Measurements from ENCODE around the gene ARHGEF33. TPM values are rescaled to one million over a fixed set of nuclear protein-coding genes. Genes with fewer than 3 reads are reported as not detected.

Gene ARHGEF33
- total RNA-seq, 1 donor from 2014 or later, result 2.5 TPM

- H3K79me2 ChIP-seq (ENCODE audit: low read depth), result no peaks in the 10 kb centered on the region
- no peaks in the 10 kb centered on the region for H3K27me3 ChIP-seq
- no peaks in the 10 kb centered on the region for H4K20me1 ChIP-seq (ENCODE audit: low read depth)
- peaks cover 2% of the 10 kb centered on the region for H3K27me3 Mint-ChIP-seq (ENCODE audit: insufficient read depth, low read depth)
- TF ChIP-seq EZH2 (IDR thresholded peaks at IDR 0.05) (no peak), EZH2phosphoT487 (IDR thresholded peaks at IDR 0.05) (no peak)
- TF ChIP-seq, protein P1, sequence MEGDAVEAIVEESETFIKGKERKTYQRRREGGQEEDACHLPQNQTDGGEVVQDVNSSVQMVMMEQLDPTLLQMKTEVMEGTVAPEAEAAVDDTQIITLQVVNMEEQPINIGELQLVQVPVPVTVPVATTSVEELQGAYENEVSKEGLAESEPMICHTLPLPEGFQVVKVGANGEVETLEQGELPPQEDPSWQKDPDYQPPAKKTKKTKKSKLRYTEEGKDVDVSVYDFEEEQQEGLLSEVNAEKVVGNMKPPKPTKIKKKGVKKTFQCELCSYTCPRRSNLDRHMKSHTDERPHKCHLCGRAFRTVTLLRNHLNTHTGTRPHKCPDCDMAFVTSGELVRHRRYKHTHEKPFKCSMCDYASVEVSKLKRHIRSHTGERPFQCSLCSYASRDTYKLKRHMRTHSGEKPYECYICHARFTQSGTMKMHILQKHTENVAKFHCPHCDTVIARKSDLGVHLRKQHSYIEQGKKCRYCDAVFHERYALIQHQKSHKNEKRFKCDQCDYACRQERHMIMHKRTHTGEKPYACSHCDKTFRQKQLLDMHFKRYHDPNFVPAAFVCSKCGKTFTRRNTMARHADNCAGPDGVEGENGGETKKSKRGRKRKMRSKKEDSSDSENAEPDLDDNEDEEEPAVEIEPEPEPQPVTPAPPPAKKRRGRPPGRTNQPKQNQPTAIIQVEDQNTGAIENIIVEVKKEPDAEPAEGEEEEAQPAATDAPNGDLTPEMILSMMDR (IDR thresholded peaks at IDR 0.05), result no peak
- no peaks in the 10 kb centered on the region for H3K9me3 Mint-ChIP-seq
- no peak overlapping the region for H3K27ac ChIP-seq
- no peak overlapping the region for H3K4me3 Mint-ChIP-seq
- no peaks in the 10 kb centered on the region for H3F3A ChIP-seq (ENCODE audit: low read depth)
- DNase-seq (ENCODE audit: low spot score), result no peak
- H3K36me3 Mint-ChIP-seq, result no peaks in the 10 kb centered on the region
- no peaks in the 10 kb centered on the region for H3K9me3 ChIP-seq (ENCODE audit: low read depth)
- H3K4me3 ChIP-seq, result no peak overlapping the region
- no peak overlapping the region for H3K4me2 ChIP-seq
- H3K27ac Mint-ChIP-seq, result no peak overlapping the region
- no peaks in the 10 kb centered on the region for H3K36me3 ChIP-seq
- no peak overlapping the region for H2AFZ ChIP-seq (replicated peaks)
- no peaks in the 10 kb centered on the region for H3K4me1 ChIP-seq
- H3K4me1 Mint-ChIP-seq, result no peaks in the 10 kb centered on the region
- H3K9ac ChIP-seq, result no peak overlapping the region
Measured at GRCh38 chr2:38889045-38889444, 630 bp upstream of the ARHGEF33 start.

DNA sequence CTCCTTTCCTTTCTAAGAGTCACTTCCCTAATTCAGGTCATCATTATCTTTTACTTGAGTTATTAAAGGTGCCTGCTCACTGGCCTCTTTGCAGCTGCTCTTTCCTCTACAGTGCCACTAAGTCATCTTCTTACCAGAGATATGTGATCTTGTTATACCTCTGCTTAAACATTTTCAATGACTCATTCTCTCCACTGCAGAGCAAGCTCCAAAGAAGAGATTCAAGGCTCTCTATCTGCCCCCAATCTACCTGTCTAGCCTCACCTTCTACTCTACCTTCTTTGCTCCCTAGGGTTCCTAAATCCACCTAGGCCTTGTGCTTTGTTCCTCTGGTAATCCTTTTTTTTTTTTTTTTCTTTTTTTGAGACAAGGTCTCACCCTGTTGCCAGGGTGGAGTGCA is 3.1 kb downstream of the ARHGEF33 start:
- no peak overlapping the region for H3K4me3 ChIP-seq
- H4K20me1 ChIP-seq (ENCODE audit: low read depth), result no peaks in the 10 kb centered on the region
- no peaks in the 10 kb centered on the region for H3K4me1 ChIP-seq
- no peaks in the 10 kb centered on the region for H3K79me2 ChIP-seq (ENCODE audit: low read depth)
- DNase-seq (ENCODE audit: low spot score), result no peak
- no peaks in the 10 kb centered on the region for H3F3A ChIP-seq (ENCODE audit: low read depth)
- no peak overlapping the region for H3K27ac ChIP-seq
- H3K36me3 ChIP-seq, result no peaks in the 10 kb centered on the region
- Mint-ChIP-seq H3K27ac (no peak overlapping the region), H3K9me3 (no peaks in the 10 kb centered on the region), H3K4me3 (no peak overlapping the region), H3K27me3 (ENCODE audit: insufficient read depth, low read depth) (peaks cover 2% of the 10 kb centered on the region), H3K4me1 (no peaks in the 10 kb centered on the region), H3K36me3 (no peaks in the 10 kb centered on the region)
- H2AFZ ChIP-seq (replicated peaks), result no peak overlapping the region
- TF ChIP-seq, protein P1 (IDR thresholded peaks at IDR 0.05), result no peak
- TF ChIP-seq EZH2phosphoT487 (IDR thresholded peaks at IDR 0.05) (no peak), EZH2 (IDR thresholded peaks at IDR 0.05) (no peak)
- H3K9me3 ChIP-seq (ENCODE audit: low read depth), result no peaks in the 10 kb centered on the region
- no peaks in the 10 kb centered on the region for H3K27me3 ChIP-seq
- H3K9ac ChIP-seq, result no peak overlapping the region
- H3K4me2 ChIP-seq, result no peak overlapping the region

GRCh38 chr2:38898256-38898655 is 8.6 kb downstream of the ARHGEF33 start:
- H3K27ac ChIP-seq, result no peak overlapping the region
- H3K27me3 ChIP-seq, result no peaks in the 10 kb centered on the region
- TF ChIP-seq EZH2phosphoT487 (IDR thresholded peaks at IDR 0.05), result no peak
- TF ChIP-seq EZH2 (IDR thresholded peaks at IDR 0.05), result no peak
- TF ChIP-seq, protein P1 (IDR thresholded peaks at IDR 0.05), result no peak
- H3K9me3 Mint-ChIP-seq, result no peaks in the 10 kb centered on the region
- no peak overlapping the region for H3K9ac ChIP-seq
- H3K4me2 ChIP-seq, result no peak overlapping the region
- no peaks in the 10 kb centered on the region for H4K20me1 ChIP-seq (ENCODE audit: low read depth)
- H3K4me1 Mint-ChIP-seq, result no peaks in the 10 kb centered on the region
- no peaks in the 10 kb centered on the region for H3K36me3 ChIP-seq
- no peaks in the 10 kb centered on the region for H3K4me1 ChIP-seq
- no peaks in the 10 kb centered on the region for H3F3A ChIP-seq (ENCODE audit: low read depth)
- no peak overlapping the region for H2AFZ ChIP-seq (replicated peaks)
- no peak for DNase-seq (ENCODE audit: low spot score)
- H3K79me2 ChIP-seq (ENCODE audit: low read depth), result no peaks in the 10 kb centered on the region
- no peak overlapping the region for H3K4me3 Mint-ChIP-seq
- no peak overlapping the region for H3K4me3 ChIP-seq
- no peak overlapping the region for H3K27ac Mint-ChIP-seq
- H3K9me3 ChIP-seq (ENCODE audit: low read depth), result no peaks in the 10 kb centered on the region
- no peaks in the 10 kb centered on the region for H3K36me3 Mint-ChIP-seq
- peaks cover 2% of the 10 kb centered on the region for H3K27me3 Mint-ChIP-seq (ENCODE audit: insufficient read depth, low read depth)

Data from neural progenitor cell (in vitro differentiated cells).